Globus pallidus (tissue), 1 donor: ENCODE results near the gene ENHO.

Experiments used
- DNase-seq: peaks from one replicate; pipeline ENCODE4 v3.0.0-alpha.2; 2015; ENCODE audit warnings: low spot score

Gene ENHO

GRCh38 chr9:34522971-34523797 lies at the start of gene ENHO:
ENHO (minus strand) TSS chr9:34522990; CDS start chr9:34521695, 1,295 bp downstream.
- peak; percentile 90 for DNase-seq

- DNase-seq: no peak
Observed at GRCh38 chr9:34572092-34572491, 49.3 kb upstream of the ENHO start.

GRCh38 chr9:34571481-34571810 lies 48.7 kb upstream of the ENHO start:
- DNase-seq: no peak

- DNase-seq: no peak
Observed at GRCh38 chr9:34570809-34571480, 48.2 kb upstream of the ENHO start.

DNA sequence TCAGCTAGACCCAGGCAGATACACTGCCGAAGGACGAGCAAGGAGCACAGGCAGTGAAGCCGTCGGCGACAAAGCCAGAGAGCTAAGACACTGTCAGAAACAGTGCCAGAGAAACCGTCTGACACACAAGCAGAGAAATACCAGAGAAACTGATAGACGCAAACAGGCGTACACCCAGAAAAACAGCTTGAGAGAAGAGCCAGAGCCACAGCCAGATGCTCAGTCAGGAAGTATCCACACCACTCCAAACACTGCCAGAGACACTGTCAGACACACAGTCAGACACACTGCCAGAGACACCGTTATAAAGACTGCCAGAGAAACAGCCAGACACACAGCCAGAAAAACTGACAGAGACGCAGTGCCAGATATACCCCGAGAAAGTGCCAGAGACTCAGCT lies 47.6 kb upstream of the ENHO start:
- no peak for DNase-seq

GRCh38 chr9:34568774-34569173 lies 46.0 kb upstream of the ENHO start:
- DNase-seq: no peak

GRCh38 chr9:34568133-34568532 lies 45.3 kb upstream of the ENHO start:
- DNase-seq: no peak

GRCh38 chr9:34566972-34567371 lies 44.2 kb upstream of the ENHO start:
- no peak for DNase-seq

DNA sequence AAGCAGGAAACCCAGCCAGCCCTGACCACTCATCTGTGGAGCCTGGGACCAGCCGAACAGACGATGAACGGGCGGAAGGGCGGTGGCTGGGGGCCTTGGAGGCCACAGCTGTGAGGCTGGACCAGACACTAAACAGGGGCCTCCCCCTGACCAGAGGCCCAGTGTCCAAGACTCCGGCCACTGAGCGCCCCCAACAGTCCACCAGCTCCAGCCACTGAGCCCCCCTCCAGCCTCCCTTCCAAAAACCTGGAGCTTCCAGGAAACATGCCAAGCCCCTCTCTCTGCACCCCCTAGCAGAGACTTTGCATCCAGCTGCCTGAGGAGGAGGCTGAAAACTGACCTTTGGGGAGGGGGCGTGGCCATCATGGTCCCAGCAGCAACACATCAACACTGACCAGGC lies 43.5 kb upstream of the ENHO start:
- DNase-seq: no peak

DNA sequence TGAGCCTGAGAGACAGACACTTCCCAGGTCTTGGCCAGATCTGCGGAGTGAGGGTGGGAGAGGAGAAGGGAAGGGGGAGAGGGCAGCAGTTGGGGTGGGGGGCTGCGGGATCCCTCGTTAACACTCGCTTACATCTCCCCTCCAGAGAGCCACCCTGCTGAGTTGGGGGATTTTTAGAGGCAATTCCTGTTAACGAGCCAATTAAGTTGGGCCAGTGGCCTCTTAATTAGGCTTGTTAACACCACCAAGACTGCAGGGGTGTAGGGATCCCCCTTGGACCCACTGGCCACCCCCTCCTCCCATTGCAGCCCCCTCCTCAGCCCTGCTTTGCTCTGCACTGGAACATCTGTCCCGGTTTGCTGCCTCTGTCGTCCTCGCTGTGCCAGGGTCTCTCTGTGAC lies 43.1 kb upstream of the ENHO start:
- no peak for DNase-seq

- DNase-seq: no peak
Observed at GRCh38 chr9:34564617-34565016, 41.8 kb upstream of the ENHO start.

GRCh38 chr9:34563262-34563661 lies 40.5 kb upstream of the ENHO start:
- no peak for DNase-seq

GRCh38 chr9:34562135-34562745 lies 39.5 kb upstream of the ENHO start:
- no peak for DNase-seq

DNA sequence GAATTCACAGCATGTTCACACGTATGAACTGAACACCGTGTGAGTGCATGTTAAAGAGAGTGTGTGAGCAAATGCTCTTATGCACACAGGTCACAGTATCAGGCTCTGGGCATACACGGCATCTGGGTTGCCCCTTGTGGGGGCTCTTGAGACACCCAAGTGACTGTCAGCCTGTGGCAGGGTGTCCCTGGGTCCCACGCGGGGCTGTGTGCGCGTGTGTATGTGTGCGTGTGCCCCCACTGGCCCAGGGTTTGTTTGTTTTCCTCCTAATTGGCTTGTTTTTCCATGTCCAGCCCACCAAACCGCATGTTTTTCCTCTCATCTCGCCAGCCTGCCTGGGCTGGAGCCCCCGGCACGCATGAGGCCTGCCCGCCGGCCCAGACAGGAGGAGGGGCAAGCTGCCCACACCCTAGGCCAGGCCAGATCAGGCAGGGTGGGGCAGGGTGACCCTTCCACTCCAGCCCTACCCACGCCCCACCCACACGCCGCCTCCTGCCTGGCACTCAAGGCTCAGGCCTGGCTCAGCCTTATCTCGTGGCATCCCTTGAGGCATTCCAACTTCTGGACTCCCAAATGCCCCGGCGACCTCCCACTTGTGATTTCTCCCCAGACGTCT lies 37.9 kb upstream of the ENHO start:
- DNase-seq: no peak

GRCh38 chr9:34559624-34560455 lies 37.0 kb upstream of the ENHO start:
- DNase-seq: no peak

- no peak for DNase-seq
Observed at GRCh38 chr9:34558919-34559623, 36.3 kb upstream of the ENHO start.

- DNase-seq: no peak
Observed at GRCh38 chr9:34558364-34558763, 35.6 kb upstream of the ENHO start.

DNA sequence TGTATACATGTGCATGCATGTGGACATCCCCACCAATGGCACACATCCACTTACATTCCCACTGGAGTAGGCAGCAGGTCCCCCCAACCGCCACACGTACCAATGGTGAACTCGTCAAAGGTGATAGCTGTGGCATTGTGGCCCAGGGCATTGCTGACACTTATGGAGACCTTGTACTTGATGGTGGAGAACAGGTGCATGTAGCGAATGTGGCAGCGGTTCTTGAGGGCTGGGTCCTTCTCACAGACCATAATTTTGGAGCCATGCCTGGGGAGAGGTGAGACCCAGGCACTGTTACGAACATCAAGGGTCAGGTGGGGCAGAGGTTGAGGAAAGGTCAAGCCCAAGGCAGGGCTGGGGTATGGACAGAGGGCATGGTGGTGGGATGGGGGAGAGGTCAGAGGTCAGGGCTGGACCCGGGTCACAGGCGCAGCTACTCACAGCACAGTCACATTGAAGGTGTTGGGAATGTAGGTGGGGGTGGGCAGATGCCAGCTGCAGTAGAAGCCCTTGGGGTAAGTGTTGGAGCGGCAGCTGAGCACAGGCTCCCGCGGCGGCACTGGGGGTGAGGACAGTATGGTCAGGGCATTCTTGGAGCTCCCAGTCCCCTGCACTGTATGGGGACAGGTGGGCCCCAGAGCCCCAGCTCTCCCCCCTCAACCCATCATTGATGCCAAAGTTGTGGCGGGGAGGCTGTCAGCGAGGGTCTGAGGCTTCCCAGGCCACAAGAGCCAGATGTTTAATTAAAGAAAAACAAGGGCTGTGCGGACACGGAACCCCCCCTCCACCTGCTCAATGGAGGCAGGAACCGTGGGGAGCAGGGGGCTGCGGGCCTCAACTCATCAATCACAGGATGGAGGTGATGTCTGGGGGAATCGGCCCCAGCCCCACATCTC lies 34.9 kb upstream of the ENHO start:
- no peak for DNase-seq

DNA sequence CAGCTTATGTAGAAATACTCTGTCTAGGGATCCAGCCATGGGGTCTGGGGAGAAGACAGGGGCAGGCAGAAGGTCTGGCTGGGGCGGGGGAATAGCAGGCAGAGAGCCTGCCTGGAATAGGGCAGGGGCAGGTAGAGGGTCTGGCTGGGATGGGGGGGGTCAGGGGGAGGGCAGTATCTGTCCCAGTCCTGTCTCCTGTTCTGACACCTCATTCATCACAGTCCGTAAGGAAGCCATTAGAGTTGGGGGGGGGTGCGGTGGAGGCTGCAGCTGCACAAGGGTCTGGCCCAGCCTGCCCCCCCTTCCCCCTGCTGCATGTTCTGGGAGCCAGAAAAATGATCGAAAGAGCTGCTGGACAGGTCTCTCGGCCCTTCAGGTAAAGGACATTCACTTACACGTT lies 34.2 kb upstream of the ENHO start:
- no peak for DNase-seq

DNA sequence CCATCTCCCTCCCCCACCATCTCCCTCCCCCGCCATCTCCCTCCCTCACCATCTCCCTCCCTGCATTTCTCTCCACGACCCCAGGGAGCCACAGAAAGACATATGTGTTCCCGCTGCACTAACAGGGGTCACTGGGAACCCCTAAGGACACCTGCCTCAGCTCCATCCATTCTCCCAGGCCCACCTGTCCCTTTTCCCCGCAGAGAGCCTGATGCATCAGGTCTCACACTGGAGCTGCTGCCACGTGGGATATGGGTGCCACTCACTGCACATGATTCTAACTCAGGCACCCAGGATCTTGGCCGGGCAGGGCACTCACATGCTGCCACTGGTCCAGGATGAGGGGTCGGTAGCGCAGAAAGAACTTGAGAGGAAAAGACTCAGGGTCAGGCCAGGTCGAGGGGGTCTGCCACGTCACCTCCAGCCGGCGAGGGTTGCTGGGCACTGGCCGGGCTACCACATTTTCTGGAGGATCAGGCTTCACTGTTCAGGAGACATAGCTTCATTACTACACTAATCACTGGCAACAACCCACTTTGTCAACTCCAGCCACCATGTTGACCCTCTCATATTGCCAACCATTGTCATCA lies 33.2 kb upstream of the ENHO start:
- DNase-seq: no peak
